ENCODE measurements around the gene SPEF2.

DNA sequence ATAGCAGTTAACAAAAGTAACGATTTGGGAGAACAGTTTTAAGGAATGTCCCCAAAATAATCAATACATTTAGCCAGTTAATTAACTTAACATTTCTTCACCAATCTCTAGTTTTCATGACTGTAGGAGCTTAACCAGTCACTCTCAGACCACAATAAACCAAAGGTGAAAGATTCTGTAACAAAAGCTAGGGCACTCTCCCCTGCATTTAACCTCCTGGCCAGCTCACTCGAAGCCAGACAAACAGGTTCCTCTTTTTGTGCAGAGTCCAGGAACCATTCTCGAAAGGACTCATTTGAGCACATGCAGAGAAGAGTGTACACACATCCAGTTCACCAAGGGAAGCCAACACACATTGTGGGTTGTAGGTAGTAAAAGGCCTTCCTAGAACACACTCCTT, 245.5 kb downstream of the SPEF2 start:
- TF ChIP-seq, protein P1, sequence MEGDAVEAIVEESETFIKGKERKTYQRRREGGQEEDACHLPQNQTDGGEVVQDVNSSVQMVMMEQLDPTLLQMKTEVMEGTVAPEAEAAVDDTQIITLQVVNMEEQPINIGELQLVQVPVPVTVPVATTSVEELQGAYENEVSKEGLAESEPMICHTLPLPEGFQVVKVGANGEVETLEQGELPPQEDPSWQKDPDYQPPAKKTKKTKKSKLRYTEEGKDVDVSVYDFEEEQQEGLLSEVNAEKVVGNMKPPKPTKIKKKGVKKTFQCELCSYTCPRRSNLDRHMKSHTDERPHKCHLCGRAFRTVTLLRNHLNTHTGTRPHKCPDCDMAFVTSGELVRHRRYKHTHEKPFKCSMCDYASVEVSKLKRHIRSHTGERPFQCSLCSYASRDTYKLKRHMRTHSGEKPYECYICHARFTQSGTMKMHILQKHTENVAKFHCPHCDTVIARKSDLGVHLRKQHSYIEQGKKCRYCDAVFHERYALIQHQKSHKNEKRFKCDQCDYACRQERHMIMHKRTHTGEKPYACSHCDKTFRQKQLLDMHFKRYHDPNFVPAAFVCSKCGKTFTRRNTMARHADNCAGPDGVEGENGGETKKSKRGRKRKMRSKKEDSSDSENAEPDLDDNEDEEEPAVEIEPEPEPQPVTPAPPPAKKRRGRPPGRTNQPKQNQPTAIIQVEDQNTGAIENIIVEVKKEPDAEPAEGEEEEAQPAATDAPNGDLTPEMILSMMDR (IDR thresholded peaks at IDR 0.05), result no peak
- no peak for TF ChIP-seq POLR2A (IDR thresholded peaks at IDR 0.05)
